WTC11 (cell line): Measurements from ENCODE around the gene ARPC2.

Experiments used
- CTCF ChIP-seq: fragments of 200-600 bp; IDR thresholded peaks from 2 replicates; pipeline ENCODE4 v1.8.0; 2022; ENCODE audit warnings: antibody characterized with exemption
- ESRRA ChIP-seq: sonication (generic); formaldehyde crosslinking; IDR thresholded peaks from 2 replicates; pipeline ENCODE4 v1.8.1; 2022; ENCODE audit warnings: mild to moderate bottlenecking, missing genetic modification reagents, borderline replicate concordance
- NR2C2 ChIP-seq: sonication (generic); formaldehyde crosslinking; IDR thresholded peaks from 2 replicates; pipeline ENCODE4 v1.8.0; 2022; ENCODE audit warnings: mild to moderate bottlenecking, missing genetic modification reagents
- SP1 ChIP-seq: sonication (generic); formaldehyde crosslinking; conservative IDR thresholded peaks from 2 replicates; pipeline ENCODE4 v1.8.1; 2022; ENCODE audit warnings: missing genetic modification reagents
- TEAD4 ChIP-seq: sonication (generic); formaldehyde crosslinking; IDR thresholded peaks from 2 replicates; pipeline ENCODE4 v1.8.0; 2022; ENCODE audit warnings: mild to moderate bottlenecking, missing genetic modification reagents
- TP53 ChIP-seq: sonication (generic); formaldehyde crosslinking; IDR thresholded peaks from 2 replicates; pipeline ENCODE4 v1.8.1; 2023; ENCODE audit warnings: mild to moderate bottlenecking, missing genetic modification reagents
- TF ChIP-seq, protein P1 (sequence below): sonication (generic); formaldehyde crosslinking; IDR thresholded peaks from 2 replicates; pipeline ENCODE4 v1.8.0; 2022; ENCODE audit warnings: missing genetic modification reagents
- TF ChIP-seq, protein P2 (sequence below): sonication (generic); formaldehyde crosslinking; IDR thresholded peaks from 2 replicates; pipeline ENCODE4 v1.8.1; 2023; ENCODE audit warnings: mild to moderate bottlenecking, missing genetic modification reagents, moderate library complexity
- TF ChIP-seq, protein P3 (sequence below): sonication (generic); formaldehyde crosslinking; conservative IDR thresholded peaks from 2 replicates; pipeline ENCODE4 v1.8.1; 2022; ENCODE audit warnings: mild to moderate bottlenecking, missing genetic modification reagents

DNA sequence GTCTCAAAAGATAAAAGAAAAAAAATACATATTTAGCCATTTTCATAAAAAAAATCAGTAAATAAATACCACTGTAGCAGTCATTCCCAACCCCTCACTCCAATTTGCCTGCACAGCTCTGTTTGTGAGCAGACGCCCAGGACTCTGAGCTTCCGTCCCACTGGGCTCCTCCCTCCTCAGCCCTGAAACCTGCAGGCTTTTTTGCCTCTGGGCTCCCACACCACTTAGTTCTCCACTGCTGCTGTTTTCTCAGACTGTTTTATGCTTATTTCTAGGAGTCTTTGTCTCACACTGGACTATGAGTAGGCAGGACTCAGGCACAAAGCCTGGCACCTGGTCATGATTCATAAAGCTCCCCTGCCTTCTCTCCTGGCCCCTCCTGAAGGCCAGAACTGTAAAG is 44.1 kb upstream of the ARPC2 start:
- TF ChIP-seq, protein P1, sequence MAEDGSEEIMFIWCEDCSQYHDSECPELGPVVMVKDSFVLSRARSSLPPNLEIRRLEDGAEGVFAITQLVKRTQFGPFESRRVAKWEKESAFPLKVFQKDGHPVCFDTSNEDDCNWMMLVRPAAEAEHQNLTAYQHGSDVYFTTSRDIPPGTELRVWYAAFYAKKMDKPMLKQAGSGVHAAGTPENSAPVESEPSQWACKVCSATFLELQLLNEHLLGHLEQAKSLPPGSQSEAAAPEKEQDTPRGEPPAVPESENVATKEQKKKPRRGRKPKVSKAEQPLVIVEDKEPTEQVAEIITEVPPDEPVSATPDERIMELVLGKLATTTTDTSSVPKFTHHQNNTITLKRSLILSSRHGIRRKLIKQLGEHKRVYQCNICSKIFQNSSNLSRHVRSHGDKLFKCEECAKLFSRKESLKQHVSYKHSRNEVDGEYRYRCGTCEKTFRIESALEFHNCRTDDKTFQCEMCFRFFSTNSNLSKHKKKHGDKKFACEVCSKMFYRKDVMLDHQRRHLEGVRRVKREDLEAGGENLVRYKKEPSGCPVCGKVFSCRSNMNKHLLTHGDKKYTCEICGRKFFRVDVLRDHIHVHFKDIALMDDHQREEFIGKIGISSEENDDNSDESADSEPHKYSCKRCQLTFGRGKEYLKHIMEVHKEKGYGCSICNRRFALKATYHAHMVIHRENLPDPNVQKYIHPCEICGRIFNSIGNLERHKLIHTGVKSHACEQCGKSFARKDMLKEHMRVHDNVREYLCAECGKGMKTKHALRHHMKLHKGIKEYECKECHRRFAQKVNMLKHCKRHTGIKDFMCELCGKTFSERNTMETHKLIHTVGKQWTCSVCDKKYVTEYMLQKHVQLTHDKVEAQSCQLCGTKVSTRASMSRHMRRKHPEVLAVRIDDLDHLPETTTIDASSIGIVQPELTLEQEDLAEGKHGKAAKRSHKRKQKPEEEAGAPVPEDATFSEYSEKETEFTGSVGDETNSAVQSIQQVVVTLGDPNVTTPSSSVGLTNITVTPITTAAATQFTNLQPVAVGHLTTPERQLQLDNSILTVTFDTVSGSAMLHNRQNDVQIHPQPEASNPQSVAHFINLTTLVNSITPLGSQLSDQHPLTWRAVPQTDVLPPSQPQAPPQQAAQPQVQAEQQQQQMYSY (CRISPR knock-in tag), result no peak
- TF ChIP-seq, protein P2, sequence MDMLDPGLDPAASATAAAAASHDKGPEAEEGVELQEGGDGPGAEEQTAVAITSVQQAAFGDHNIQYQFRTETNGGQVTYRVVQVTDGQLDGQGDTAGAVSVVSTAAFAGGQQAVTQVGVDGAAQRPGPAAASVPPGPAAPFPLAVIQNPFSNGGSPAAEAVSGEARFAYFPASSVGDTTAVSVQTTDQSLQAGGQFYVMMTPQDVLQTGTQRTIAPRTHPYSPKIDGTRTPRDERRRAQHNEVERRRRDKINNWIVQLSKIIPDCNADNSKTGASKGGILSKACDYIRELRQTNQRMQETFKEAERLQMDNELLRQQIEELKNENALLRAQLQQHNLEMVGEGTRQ, result no peak
- TF ChIP-seq CTCF, result no peak
- TF ChIP-seq, protein P3, sequence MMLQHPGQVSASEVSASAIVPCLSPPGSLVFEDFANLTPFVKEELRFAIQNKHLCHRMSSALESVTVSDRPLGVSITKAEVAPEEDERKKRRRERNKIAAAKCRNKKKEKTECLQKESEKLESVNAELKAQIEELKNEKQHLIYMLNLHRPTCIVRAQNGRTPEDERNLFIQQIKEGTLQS (CRISPR knock-in tag), result no peak
- TF ChIP-seq NR2C2 (CRISPR knock-in tag), result no peak
- no peak for TF ChIP-seq TEAD4 (CRISPR knock-in tag)
- no peak for TF ChIP-seq ESRRA
- TF ChIP-seq SP1, result no peak
- no peak for TF ChIP-seq TP53 (CRISPR knock-in tag)
